ENCODE data around the gene TMEM170B.

TMEM170B gene, protein sequence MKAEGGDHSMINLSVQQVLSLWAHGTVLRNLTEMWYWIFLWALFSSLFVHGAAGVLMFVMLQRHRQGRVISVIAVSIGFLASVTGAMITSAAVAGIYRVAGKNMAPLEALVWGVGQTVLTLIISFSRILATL

DNA sequence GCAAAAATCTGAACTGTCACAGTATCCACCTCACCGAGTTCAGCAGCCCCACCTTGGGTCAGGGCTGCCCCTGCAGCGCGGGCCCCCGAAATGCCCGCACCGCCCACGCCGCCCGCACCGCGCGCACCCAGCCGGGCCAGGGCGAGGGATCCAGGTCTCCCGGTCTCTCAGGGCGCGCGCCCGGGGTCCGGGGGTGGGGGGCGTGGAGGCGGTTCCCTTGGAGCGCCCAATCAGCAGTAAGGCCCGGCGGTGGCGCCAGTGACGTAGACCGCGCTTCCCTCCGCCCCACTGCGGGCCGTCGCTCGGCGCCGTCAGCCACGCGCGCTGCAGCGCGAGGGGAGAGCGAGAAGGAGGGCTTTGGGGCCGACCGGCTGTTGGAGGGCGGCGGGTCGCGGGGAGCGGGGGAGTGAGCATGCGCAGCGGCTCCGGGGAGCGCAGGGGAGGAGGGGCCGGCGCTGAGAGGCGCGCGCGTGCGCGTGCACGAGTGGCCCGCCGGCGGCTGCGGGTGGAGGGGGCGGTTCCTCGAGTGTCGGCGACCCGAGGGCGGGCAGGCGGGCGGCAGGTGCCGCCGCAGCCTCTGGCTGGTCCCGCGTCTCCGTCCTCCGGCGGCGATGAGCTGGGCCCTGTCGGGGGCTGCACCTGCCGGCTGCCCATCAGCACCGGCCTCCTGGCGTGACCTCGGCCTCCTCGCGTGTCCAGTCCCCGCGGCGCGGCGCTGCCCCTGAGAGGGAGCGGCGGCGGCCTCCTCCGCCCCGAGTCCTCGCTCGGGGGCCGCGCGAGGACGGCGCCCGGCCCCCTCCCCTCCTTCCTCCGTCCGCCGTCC is at the start of gene TMEM170B:
Gene TMEM170B (plus strand): TSS at position 521 of the 823 bp plus-strand sequence. CDS start 529 bp downstream, outside the sequence.
- DNase-seq = peak; percentile 58

DNA sequence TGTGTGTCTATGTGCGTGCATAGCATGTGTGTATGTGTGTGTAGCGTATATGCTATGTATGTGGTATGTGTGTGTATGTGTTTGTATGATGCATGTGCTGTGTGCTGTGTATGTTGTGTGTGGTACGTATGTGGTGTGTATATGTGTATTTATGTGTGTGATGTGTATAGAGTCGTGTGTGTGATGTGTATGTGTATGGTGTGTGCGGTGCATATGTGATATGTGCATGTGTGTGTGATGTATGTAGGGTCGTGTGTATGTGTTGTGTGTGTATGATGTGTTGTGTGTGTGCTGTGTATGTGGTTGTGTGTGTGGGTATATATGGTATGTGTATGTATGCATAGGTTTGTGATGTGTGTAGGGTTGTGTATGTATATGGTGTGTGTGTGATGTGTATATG is 46.6 kb upstream of the TMEM170B start:
- DNase-seq = no peak

DNA sequence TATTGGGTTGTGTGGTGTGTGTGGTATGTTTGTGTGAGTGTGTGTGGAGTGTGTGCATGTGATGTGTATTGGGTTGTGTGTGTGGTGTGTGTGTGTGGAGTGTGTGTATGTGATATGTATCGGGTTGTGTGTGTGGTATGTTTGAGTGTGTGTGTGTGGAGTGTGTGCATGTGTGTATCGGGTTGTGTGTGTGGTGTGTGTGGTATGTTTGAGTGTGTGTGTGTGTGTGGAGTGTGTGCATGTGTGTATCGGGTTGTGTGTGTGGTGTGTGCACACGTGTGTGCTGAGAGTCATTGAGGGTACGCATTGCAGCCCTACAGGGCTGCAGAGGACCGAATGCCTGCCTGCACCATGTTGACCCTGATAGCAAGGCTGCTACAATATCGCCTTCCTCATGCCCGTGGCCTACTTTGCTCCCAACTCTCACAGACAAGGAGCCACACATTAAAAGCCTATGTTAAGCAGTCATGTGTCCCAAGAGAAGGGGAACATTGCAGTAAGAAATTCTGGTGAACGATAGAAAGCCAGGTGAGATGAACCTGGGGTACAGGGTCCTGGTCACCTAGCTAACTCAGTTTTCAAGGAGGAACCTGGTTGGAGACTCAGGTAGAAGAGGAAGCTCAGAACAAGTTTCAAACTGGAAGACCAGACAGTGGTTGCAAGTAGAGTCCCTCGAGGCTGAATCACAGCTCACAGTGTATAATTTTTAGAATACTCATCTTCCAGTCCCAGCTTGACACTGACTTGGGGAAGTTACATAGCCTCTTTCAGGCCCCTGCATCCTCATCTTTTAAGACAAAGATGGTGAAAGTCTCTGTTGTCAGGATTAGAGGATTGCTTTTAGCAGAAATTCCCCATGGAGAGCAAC is 45.7 kb upstream of the TMEM170B start:
- DNase-seq = no peak

DNA sequence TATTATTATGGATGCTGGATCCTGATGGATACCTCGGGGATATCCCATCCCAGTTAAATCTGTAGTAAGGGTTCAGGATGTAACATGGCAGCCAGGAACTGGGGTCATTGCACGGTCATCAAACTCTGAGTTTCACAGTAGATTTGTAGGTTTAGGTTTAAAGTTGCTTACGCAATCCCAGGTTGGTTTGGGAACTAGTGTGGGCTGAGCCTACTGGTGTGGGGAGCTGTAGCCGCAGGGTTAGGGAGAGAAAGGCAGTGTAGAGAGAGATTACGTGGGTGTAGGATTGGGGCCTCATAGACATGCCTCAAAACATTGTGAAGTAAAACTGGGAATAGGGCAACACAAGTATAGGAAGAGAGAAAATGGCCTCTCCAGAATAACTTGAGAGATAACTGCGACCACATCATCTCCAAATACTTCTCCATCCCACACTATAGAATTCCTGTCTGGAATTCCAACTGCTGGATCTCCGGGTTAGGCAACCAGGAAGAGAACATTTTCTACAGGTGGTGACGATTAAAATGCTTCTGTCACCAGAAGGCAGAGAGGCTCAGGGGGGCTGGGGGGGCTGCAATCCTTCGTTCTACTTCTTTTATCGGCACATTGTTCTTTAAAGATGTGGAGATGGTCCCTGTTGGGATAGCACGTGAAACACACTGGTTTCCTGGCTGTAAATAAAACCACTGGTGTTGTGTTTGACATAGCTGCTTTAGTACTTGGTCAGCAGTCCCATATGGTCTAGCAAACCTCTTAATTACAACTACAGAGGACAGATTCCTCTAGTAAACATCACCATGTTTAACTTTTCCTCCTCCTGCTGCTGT is 44.9 kb upstream of the TMEM170B start:
- no peak for DNase-seq

DNA sequence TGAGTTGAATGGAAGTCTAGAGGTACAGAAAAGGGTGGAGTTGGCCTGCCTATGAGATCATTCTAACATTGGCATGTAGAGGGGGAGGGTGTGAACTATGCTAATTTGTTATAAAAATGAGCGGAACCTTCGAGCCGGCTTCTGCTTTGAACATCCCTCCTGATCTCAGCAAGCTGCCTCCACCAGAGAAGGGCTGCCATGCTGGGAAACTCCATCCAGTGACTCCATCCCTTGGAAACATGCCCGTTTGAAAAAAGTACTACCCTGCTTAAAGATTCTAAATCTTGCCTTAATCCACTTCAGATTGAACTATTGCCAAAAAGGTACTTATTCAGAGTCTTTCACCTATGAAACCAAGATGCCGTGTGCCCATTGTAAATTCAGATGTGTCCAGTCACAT is 43.6 kb upstream of the TMEM170B start:
- peak; percentile 81 for DNase-seq

DNA sequence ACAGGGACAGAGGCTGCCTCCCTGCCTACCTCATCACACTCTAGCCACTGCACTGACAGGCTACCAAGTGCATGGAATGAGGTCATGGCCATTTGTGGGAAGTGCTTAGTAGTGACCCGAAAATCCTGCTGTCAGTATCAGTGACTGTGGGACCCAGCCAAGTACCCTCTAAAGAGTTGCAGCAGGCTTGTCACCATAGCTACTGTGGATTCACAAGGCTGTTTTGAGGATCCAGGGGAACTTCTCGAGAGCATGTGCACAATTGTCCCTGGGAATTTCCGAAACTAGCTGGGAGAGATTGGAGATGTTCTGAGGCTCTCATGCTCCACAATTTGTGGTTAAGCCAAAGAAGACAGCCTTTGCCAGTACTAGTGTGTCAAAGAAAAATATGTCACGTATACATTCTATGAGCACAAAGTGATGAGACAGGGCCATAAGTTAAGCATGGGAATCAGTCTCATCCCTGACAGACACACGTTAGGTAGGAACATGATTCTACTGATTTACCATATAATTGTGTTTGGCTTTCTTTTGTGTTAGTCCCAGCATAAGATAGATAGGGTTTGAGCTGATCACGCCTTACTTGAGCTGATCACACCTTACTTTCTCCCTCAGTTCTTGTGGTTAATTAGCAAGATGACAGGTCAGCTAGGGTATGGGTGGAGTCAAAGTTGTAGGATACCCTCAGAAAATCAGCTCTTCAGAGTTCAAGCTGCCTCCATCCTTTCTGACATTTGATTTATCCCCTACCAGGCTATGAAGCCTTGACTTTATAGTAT is 42.6 kb upstream of the TMEM170B start:
- peak; percentile 31 for DNase-seq

DNA sequence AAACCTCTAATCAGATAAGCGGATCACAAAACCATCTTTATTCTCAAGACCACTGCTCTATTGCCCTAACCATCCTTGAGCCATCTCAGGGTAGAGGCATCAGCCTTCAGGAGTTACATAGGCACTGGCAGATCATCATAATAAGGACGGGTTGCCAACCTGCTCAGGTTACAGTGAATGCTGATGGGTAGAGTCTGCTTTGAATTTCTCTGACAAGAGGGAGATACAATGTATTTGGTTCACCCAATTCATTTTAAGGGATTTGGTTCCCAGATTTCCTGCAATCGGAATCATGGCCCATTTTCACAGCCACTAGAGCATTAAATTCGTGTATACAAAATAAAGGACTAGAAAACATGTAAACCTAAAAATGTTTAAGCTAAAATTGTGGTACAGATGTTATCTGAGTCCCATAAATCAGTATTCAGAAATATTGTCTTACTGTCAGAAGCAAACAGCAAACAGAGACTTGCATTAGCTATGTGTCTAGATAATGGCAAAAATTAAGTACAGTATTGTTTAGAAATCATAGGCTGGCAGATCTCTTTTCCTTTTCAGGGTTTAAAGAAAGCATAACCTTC is 41.9 kb upstream of the TMEM170B start:
- DNase-seq = no peak

DNA sequence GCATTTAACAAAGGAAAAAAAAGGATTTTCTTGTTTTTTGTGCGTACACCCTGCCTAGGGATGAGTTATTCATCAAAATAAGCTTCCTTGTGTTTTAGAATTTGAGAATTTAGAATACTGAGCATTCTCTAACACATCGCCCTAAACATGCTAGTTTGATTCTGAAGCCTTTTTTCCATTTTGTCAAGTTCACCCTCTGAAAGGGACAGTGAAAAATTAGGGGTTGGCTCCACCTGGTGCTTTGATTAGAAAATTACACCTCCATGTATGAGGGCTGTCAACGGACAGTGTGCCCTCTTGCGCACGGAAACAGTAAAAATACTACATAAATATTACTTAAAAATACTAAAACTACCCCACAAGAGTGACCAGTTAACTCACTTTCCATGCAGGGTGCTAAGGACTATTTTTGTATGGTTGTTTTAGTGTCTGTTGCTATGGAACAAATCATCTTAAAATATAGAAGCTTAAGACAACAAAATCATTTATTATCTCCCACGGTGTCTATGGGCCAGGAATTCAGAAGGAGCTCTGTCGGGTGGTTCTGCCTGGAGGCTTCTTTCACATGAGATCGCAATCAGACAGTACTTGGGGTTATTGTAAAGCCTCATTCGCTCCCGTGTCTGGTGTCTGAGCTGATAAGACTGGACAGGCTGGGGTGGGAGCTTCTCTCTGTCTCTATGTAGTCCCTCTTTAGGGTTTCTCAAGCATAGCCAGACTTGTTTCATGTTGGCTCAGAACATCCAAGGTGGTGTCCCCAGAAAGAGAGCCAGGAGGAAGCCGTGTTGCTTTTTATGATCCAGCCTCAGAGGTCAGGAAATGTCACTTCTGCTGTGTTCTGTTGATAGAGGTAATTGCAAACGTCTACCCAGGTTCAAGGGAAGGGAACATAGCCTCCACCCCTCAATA is 41.1 kb upstream of the TMEM170B start:
- peak; percentile 43 for DNase-seq

DNA sequence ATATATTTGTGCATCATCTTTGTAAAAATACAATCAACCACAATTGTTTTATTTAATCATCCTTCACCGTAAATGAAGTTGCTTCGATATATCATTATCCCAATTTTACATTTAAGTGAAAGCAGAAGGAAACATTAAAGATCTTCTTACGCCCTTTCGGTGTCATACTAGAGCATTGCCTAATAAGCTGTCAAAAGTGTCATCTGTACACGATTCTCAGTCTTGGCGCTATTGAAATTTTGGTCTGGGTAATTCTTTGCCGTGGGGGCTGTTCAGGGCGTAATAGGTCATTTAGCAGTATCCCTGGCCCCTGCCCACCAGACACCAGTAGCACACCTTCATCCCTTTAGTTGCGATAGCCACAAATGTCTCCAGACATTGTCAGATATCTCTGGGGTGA is 40.4 kb upstream of the TMEM170B start:
- DNase-seq = no peak

DNA sequence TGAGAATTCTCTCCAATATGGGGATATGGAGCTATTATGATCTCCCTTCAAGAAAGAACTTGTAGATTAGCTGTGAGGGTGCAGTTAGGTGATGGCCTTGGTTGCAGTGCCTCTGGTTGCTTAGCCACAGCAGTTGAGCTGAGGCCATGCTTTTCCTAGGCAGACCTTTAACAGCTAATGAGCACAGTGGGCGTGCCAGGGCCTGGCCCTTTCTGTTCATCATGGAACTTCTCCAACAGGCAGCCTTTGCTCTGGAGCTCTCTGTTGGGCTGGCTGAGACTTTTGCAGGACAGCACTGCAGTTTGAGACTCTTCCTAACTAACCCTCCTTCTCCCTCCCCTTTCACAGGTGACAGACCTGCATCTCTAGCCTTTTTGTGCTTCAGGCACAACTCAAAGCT is 39.7 kb upstream of the TMEM170B start:
- no peak for DNase-seq

DNA sequence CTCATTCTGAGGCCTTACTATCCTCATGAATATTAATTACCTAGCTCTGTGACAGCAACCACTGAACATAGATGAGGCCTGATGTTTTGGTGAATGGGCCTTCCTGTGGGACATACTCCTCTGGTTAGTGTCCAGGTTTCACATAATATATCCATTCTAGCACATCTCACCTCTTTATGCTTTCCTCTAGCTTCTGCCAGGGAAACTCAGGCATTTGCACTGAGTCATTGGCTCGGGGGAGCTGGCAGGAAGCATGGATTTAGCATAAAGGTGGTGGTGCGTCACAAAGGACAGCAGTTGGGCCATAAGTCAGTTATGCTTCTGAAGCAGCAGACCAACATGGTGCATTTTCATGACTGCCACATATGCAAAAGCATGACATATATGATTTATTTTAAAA is 37.5 kb upstream of the TMEM170B start:
- DNase-seq = no peak

DNA sequence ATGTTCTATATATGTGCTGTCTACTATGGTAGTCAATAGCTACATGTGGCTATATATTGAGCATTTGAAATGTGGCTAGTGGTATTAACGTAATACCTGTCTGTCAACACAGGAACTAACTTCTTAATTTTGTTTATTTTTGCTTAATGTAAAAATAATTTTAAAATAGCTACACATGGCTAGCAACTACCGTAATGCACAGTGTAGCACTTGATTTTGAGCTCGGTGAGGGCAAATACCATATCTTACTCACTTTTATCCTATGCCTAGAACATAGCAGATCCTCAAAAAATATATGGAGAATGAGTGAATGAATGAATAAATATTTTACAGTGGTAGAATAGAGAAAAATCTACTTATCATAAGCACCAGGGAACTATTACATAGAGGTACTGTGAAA is 28.1 kb upstream of the TMEM170B start:
- no peak for DNase-seq

DNA sequence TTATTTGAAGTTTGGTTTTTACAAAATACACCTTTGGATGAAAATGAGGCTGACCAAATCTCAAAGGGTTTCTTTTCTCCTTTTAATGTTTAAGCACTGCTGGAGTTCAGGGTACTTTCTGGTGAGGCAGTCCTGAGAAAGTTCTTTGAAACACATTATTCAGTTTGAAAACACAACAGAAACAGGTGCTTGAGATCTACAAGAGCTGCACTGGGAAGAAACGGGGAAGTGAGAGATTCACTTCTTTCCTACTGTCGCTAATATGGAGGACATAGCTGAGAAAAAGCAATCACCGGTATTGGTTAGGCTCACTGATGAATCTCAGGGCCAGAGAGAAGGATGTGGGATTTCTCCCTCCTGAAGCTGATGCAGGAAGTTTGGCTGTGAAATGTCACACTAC is 22.9 kb upstream of the TMEM170B start:
- DNase-seq = no peak

DNA sequence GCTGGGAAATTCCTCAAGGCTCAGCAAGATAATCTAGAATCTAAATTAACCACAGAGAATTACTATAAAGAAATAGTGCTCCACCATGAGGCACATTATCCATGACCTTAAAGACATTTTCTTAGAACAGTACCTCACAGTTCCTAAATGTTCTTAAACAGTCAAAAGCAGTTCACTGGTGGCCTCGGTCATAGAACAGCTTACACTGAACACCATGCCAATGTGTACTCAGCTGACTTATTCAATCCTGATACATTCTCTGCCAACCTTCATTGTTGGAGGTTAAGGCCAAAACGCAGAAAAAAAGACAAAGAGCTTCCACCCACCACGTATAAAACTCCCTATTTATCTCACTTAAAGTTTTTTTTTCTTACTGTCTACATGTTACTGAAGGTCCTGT is 21.8 kb upstream of the TMEM170B start:
- DNase-seq = no peak

DNA sequence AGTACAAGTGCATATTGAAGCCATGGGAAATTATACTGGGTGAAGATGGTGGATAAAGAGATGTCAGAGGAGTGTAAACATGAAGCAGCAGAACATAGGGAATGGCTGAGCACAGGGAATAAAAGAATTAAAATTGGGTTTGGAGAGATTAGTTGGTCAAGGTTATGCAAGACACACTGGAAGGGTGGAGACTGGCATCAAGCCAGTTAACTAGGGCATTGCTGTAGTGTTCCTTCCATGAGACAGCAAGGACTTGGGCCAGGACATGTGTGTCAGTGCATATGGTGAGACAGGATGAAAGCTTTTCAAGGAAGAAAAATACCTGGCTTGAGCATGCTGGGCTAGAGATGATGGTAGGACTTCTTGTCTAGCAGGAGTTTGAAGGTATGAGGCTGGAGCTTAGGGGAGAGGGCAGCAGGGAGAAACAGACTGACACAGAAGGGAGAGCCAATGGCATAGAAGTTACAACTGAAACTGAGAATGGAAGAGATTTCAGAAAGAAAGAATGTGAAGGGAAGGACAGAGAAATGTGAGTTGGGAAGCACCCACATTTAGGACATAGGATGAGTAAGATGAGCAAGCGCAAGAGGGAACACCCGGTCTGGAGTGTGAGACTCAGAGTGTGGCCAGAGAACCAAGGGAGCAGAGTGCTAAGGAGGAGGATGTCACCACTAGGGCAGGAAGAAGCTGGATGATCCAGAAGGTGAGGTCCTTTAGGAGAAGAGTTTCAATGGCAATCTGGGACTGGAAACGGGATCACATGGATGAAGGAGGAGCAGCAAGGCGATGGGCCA is 14.5 kb upstream of the TMEM170B start:
- no peak for DNase-seq

DNA sequence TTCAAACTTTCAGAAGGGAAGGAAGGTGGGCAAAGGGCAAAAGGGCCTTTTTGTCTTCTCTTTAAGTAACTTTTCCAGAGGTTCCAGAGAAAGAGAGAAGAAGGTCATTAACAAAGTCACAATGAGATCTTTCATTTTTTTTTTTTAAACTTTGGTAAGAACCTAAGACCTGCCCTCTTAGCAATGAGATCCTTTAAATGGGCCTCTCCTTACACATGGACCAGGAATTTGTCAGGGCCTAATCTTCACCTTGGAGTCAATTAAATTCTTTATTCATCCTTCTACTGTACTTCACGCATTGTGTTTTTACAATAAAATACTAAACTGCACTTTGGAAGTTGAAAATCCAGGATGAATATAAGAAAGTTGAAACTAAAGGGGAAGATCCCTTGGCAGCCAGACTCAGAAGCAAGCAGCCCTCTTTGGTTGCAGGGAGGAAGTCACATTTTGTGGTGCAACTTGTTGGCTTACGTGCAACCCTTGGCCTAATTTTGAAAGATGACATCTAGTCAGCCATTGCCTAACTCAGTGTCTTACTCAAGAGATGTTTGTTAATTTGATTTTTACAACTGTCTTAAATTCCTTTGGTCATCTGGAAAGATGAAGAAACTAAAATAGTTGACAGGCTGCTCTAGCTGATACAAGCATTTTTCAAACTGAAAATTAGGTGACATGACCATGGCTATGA is 11.9 kb upstream of the TMEM170B start:
- no peak for DNase-seq

DNA sequence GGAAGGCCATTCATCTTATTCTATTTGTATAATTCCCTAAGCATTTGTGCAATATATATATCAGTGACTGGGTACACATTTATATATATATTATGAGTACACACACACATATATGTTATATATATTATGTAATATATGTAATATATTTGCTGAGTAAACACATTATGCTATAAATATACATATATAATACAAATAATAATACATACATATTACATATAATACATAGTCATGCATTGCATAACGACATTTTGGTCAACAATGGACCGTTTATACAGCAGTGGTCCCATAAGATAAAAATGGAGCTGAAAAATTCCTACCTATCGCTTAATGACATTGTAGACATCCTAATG is 11.4 kb upstream of the TMEM170B start:
- no peak for DNase-seq

DNA sequence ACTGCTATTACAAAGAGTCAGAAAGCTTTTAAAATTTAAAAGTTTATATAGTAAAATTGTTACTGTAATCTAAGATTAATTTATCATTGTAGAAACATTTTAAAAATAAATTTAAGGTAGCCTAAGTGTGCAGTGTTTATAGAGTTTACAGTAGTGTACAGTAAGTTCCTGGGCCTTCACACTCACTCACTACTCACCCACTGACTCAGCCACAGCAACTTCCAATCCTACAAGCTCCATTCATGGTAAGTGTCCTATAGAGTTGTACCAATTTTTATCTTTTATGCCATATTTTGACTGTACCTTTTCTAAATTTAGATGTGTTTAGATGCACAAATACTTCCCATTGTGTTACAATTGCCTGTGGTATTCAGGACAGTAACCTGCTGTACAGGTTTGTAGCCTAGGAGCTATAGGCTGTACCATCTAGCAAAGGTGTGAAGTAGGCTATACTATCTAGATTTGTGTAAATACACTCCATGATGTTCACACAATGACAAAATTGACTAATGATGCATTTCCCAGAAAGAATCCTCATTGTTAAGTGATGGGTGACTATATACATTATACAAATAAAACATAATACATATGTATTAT is 10.2 kb upstream of the TMEM170B start:
- no peak for DNase-seq

DNA sequence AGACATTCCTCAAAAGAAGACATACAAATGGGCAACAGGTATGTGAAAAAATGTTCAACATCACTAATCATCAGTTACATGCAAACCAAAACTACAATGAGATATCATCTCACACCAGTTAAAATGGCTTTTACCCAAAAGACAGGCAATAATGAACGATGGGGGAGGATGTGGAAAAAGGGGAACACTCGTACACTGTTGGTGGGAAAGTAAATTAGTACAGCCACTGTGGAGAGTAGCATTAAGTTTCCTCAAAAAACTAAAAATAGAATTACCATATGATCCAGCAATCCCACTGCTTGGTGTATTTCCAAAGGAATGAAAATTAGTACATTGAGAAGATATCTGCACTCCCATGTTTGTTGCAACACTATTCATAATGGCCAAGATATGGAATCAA is 8.6 kb upstream of the TMEM170B start:
- DNase-seq = no peak
